Measurements from ENCODE around the gene KCNQ1.

The KCNQ1 gene

GRCh38 chr11:2750682-2751522 is 306.1 kb downstream of the KCNQ1 start:
- TF ChIP-seq, protein P1, sequence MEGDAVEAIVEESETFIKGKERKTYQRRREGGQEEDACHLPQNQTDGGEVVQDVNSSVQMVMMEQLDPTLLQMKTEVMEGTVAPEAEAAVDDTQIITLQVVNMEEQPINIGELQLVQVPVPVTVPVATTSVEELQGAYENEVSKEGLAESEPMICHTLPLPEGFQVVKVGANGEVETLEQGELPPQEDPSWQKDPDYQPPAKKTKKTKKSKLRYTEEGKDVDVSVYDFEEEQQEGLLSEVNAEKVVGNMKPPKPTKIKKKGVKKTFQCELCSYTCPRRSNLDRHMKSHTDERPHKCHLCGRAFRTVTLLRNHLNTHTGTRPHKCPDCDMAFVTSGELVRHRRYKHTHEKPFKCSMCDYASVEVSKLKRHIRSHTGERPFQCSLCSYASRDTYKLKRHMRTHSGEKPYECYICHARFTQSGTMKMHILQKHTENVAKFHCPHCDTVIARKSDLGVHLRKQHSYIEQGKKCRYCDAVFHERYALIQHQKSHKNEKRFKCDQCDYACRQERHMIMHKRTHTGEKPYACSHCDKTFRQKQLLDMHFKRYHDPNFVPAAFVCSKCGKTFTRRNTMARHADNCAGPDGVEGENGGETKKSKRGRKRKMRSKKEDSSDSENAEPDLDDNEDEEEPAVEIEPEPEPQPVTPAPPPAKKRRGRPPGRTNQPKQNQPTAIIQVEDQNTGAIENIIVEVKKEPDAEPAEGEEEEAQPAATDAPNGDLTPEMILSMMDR (IDR thresholded peaks at IDR 0.05; ENCODE audit: low read depth, low read length) = no peak
- peak; percentile 48 for DNase-seq

GRCh38 chr11:2751523-2752203 is 306.9 kb downstream of the KCNQ1 start:
- no peaks in the 10 kb centered on the region for H3K9me3 ChIP-seq
- peaks cover 8% of the 10 kb centered on the region for H3K4me1 ChIP-seq
- no peak overlapping the region for H3K4me3 ChIP-seq (ENCODE audit: low read depth, low read length)
- no peak for DNase-seq
- H3K36me3 ChIP-seq = no peaks in the 10 kb centered on the region
- no peaks in the 10 kb centered on the region for H3K27me3 ChIP-seq
- TF ChIP-seq, protein P1 (IDR thresholded peaks at IDR 0.05; ENCODE audit: low read depth, low read length) = no peak

More at GRCh38 chr11:2750682-2751522, 306.1 kb downstream of the KCNQ1 start:
- peaks cover 8% of the 10 kb centered on the region for H3K4me1 ChIP-seq
- no peak overlapping the region for H3K4me3 ChIP-seq (ENCODE audit: low read depth, low read length)
- H3K9me3 ChIP-seq = no peaks in the 10 kb centered on the region
- no peaks in the 10 kb centered on the region for H3K36me3 ChIP-seq
- H3K27me3 ChIP-seq = no peaks in the 10 kb centered on the region

DNA sequence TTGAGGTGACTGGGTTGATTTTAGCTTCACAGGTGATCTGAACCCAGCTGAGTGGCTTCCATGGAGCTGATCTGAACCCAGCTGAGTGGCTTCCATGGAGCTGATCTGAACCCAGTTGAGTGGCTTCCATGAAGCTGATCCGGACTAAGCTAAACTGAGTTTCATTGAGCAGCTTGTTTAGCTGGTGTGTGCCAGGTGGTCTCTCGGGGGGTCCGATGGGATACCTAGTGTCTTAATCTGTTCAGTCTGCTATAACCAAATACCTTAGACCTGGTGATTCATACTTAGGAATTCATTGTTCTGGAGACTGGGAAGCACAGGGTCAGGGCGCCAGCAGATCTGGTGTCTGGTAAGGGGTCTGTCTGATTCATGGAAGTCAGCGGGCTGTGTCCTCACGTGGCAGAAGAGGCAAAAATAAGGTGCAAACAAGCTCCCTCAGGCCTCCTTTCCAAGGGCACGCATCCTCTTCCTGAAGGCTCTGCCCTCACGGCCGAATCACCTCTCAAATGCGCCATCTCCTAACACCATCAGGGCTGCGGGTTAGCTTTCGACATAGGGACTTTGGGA is 307.5 kb downstream of the KCNQ1 start:
- TF ChIP-seq, protein P1 (IDR thresholded peaks at IDR 0.05; ENCODE audit: low read depth, low read length) = no peak
- no peak for DNase-seq
- H3K4me3 ChIP-seq (ENCODE audit: low read depth, low read length) = no peak overlapping the region
- H3K27me3 ChIP-seq = no peaks in the 10 kb centered on the region
- no peaks in the 10 kb centered on the region for H3K36me3 ChIP-seq
- peaks cover 7% of the 10 kb centered on the region for H3K4me1 ChIP-seq
- no peaks in the 10 kb centered on the region for H3K9me3 ChIP-seq

- Histone ChIP-seq H3K36me3 (no peaks in the 10 kb centered on the region), H3K27me3 (no peaks in the 10 kb centered on the region), H3K4me1 (peaks cover 3% of the 10 kb centered on the region), H3K9me3 (no peaks in the 10 kb centered on the region), H3K4me3 (ENCODE audit: low read depth, low read length) (no peak overlapping the region)
- TF ChIP-seq, protein P1 (IDR thresholded peaks at IDR 0.05; ENCODE audit: low read depth, low read length) = no peak
- DNase-seq = no peak
Observed at GRCh38 chr11:2752923-2753322, 308.1 kb downstream of the KCNQ1 start.

DNA sequence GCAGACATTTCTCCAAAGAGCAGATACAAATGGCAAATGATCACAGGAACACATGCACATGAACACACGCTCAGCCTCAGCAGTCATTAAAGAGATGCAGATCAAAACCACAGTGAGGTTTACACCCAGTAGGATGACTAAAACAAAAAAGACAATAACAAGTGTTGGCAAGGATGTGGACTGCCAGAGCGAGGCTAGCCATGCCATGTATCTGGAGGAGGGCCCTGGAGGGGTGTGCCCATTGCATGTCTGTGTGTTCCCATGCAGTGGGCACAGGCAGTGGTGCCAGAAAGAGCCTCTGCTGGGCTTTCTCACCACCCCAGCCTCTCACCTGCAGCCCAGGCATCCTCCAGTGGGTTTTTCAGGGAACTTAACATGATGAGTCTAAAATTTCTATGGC is 309.2 kb downstream of the KCNQ1 start:
- Histone ChIP-seq H3K4me1 (peaks cover 3% of the 10 kb centered on the region; the same call in 1 of the 2 replicates), H3K36me3 (no peaks in the 10 kb centered on the region), H3K9me3 (no peaks in the 10 kb centered on the region), H3K27me3 (no peaks in the 10 kb centered on the region), H3K4me3 (ENCODE audit: low read depth, low read length) (no peak overlapping the region)
- TF ChIP-seq, protein P1 (IDR thresholded peaks at IDR 0.05; ENCODE audit: low read depth, low read length) = no peak
- no peak for DNase-seq

All from BE2C (cell line).